GM18873 (cell line): ENCODE data around the gene TNS3.

Experiments
- ATAC-seq: cut with Tn5 transposase; IDR thresholded peaks from one replicate; pipeline ENCODE4 v1.9.1; 2021; ENCODE audit warnings: mild to moderate bottlenecking, moderate library complexity, moderate number of reproducible peaks; ENCODE audit not compliant: unreplicated experiment, low FRiP score

The TNS3 gene

DNA sequence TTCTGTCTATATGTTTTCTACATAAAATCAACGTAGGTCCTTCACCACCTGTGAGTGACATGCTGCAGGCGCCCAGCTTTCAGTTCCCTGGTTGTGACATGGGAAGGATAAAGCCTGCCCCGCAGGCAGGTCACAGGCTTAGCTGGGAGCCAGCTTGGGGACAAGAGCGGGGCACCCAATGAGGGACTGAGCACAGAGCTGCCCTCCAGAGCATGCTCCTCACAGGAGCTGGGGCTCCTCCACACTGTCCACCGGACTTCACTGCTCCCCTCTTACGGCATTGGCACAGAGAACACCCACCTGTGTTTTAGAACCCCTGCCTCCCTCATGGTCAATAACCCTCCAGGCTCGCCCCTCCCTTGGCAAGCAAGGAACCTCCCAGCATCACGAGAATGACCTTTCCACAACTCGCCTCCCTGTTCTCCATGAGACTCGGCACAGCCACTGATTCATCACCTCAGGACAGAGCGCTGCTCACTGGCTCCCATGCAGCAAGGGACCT is 187.1 kb downstream of the TNS3 start:
- ATAC-seq, result no peak

DNA sequence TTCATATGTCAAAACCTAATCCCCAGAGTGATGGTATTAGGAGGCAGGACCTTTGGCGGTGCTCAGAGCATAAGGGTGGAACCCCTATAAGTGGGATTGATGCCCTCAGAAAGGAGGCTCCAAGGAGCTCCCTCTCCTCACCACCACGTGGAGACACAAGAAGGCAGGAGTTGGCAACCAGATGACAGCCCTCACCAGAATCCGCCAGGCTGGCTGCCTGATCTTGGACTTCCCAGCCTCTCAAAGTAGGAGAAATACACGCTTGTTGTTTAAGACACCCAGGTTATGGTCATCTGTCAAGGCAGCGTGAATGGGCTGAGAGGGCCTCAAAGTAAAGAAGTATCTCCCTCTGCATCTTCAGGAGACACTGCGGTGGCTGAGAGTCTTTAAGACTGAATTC is 187.7 kb downstream of the TNS3 start:
- no peak for ATAC-seq

DNA sequence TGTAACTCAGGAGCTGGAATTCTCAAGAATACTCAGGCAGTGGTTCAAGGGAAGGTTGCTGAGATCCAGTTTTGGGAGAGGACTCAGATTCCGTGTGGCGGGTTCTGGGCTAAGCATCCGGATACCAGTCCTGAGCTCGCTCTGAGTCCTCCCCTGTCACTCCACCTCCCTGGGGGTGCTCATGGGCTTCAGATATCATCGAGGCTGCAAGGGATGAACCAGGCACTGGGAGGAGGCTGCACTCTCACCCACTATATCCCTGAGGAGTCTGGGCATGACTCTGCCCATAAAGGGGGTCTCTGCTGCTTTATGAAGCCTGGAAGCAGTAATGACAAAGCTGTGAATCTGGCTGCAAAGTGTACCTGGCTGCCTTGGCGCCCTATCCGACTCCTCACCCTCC is 188.5 kb downstream of the TNS3 start:
- ATAC-seq, result no peak

DNA sequence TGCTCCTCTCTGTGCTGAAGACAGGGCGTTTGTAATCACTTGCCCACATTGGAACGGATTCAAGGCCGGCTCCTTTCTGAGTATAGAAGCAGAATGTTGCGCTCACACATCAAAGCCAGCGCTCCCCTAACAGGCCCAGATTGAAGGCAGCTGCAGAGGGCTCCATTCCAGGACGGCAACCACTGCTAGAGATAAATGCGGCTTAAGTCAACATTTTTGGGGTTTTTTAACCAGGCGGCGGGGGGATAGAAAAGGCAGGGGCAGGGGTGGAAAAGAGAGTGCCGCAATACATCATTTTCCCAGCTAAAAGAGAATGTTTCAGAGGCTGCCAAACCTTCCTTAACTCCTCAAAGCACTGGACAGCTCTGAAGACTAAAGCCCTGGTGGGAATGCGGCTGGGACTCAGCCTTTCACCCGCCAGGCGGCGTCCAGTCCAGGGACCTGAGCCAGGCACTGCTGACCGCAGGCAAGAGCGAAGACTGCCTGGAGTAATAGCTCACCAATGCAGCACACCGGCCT is 189.6 kb downstream of the TNS3 start:
- ATAC-seq, result no peak

DNA sequence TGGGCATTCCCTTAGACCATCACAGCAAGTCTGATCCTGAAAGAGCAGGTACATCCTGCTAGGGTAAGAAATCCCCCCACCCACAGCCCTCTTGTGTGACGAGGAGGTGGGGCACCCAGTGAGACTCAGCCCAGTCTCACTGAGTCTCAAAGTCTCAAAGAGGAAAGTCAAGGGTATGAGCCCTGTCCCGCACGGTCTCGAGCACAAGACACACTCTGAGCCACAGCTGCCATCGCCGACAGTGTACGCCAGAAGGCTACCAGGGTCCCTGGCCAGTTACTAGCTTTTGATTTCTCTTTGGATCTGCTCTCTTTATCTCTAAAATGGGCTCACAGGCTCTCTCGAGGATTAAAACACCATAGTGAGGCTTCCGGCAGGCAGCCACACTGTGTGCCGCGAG is 190.2 kb downstream of the TNS3 start:
- ATAC-seq, result no peak

DNA sequence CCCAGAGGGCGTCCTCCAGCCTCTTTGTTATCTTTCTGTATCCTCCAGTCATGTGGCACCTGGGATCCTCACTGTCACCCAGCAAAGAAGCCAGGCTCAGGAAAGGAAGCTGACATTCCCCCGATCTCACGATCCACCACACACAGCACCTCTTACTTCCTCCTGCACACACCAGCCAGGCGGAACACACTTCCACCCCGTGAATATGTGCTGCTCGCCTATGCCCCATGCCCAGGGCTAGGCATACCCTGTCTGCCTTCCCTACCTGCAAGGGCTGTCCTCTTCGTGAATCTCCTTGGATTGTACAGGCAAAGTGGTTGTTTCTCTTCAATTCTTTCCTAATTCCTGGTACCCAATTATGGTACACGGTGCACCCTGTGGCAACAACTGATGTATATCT is 191.0 kb downstream of the TNS3 start:
- ATAC-seq, result no peak

DNA sequence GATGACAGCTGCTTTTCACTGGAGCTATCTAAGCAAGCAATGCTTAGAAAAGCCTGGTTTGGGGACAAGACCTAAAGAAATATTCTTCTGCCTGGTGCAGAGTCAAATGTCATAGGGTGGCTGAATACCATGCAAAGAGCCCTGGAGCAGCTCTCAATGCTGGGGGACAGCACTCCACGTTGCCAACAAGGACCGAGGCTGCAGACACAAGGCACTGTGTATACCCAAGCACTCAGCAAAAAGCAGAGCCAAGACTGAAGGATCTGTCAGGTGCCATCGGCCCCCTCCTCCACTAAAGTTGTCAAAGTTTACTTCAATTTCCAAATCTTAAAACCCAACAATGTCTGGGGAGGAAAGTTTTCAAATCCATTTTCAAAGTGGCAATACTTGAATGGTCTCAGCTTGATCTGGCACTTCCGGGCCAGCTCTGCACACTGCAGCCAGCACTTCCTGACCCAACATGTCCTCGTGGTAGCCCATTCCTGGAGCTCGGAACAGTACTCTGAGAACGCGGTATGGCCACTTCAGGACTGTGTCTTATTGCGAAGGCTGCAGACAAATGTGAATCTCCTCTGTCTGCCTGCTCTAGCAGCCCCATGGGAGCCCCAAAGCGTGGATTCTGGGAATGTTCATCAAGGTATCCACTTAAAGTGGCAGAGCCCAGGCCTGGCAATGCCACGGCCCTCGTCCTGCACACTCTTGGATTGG is 191.8 kb downstream of the TNS3 start:
- no peak for ATAC-seq

DNA sequence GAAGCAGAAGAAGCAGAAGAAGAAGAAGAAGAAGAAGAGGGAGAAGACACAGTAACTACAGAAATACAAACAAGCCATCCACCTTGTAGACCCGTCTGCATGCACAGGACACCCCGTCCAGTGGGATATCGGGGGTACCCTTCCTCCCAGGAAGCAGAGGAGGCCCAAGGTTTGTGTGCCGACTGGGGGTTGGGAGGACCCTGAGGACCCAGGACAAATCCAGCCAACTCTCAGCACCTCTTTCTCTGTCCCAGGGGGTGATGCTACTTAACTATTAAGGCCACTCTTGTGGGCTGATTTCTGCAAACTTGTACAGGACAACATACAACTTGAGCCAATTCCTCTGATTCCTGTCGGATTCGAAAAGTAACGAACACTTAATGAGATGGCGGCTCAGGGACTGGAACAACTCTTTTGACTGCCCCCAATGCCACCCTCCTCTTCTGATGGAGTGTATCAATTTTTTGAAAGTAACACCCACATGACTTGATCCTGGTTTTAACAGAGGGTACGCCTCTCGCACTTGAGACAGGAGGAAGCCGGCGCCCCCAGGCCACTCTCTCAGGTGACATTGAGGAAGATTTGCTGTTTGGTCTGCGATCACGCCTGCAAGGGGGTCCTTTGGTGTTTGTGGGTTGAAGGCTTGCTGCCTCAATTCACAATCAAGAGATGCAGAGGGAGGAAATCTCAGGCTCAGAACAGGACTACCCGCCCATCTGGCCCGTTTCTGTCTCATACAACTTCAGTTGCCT is 192.6 kb downstream of the TNS3 start:
- no peak for ATAC-seq

DNA sequence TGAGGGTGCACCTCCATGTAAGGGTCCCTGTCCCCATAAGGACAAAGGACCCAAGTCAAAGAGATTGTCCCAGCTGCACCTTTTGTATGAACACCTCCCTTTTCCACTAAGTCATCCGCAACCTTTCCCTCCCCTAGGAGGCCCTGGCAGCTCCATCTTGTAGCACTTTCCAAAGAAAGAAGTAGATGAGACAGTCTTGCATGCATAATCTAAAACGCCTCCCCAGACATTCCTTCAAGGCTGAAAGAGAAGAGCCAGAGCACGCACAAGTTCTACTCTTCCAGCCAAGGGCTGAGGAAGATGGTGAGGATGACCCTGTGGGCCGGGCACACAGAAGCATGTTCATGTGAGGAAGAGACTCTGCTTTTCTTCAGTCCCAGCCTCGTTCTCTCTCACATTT is 194.4 kb downstream of the TNS3 start:
- no peak for ATAC-seq

DNA sequence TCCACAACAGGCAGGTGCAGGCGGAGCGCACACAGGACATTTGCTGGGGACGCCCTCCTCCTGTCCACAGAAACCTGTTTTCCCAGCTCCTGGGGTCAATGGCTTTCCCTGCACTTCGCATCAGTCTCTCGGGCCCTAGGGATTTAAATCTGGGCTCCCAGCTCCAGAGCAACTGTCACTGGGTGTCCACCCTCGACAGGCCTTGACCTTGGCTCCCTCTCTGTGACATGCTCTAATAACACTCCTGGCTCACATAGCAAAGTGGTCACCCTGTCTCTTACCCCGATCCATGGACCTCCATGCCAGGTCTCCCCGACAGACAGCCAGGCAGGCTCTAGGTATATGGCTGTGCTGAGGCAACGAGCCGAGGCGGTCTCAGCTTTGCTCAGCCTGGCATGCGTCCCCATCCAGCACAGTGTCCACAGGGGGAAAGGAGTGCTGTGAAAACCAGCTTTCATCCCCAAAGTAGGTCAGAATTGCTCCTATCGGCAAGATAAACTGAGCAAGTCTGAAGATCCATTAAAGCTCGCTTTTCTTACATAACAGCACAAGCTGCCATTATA is 195.6 kb downstream of the TNS3 start:
- no peak for ATAC-seq

DNA sequence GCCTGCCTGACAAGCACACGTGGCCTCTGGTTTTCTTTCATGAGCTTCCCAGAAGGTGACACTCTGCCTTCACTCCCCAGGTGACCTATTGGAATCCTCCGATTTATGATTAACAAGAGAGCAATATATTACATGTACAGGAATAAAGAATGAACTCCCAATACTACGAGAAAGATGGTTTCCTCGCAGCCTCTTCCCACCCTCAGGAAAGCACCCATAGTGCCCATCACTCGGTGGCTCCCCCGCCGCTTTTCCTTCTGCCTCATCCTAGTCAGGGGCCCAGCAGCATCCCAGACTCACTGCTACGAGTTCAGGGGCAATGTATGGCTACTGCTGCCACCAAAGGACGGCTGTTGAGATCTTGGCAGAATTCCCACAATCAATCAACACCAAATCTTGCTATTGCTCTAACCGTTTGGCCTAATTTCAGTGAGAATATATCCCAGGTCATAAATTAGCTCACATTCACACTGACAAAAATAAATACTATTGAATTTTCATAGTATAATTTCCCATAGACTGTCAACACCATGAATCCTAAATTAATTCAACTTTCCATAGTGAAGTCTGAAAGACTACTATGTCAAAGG is 196.3 kb downstream of the TNS3 start:
- ATAC-seq, result no peak

DNA sequence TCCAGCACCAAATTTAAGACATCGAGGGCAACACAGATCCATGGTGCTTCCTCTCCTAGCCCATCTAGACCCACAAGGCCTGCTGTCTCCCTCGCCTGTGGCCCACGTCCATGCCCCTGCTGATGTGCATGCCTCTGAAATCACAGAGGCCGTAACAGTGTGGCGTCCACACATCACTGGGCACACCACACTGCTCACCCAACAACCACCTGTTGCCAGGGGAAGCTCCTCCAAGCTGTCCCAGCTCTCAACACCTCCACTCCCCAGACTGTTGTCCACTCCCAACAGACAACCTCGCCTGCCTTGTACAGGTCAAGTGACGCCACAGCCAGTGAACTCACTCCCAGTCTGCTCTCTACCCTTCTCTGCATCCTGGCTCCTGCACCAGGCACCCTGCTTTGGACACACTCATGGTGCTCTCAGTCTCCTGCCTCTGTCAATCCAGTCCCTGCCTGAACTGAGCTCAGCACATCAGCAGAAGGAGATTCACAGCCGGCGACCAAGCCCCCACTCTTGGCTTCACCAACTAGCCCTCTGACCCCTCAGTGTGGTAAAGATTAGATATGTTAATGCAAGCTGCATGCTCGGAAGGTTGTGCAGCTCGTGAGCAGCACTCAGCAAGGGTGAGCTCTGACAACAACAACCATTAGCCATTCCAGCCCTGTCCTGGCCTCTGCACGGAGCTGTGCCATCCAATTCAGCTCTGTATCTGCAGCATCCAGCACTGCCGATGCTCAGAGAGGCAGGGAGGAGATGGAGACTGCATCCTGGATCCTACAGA is 197.0 kb downstream of the TNS3 start:
- no peak for ATAC-seq

DNA sequence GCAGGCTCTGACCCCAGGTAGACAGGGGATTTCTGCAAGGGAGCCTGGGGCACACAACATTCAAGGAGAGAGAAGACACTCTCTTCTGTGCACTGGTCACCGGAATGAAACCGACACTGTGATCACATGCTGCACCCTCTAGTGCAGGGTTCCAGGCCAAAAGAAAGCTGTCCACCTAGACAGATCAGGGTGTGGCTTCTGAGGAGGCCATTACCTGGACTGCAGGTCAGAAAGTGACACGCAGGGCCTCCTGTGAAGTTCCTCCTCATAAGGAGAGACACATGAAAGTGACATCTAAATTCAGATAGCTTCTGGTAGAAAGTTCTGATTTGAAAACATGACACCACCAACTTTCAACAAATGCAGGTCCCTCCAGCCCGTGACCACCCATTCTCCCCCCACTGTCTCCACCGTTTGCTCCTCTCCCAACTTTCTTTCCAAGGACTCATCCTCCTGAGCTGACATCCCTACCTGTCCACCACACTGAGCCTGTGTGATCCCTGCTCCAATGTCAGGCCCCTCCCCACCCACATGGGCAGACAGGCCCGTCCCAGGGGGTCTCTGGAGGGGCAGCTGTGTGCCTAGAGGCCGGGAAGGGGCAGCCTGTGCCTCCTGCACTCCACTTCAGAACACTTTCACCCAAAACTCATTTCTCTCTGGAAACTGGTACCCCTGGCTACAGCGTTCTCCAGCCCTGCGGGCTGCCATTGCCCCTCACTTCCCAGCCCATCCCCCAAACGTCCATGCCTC is 198.0 kb downstream of the TNS3 start:
- no peak for ATAC-seq

DNA sequence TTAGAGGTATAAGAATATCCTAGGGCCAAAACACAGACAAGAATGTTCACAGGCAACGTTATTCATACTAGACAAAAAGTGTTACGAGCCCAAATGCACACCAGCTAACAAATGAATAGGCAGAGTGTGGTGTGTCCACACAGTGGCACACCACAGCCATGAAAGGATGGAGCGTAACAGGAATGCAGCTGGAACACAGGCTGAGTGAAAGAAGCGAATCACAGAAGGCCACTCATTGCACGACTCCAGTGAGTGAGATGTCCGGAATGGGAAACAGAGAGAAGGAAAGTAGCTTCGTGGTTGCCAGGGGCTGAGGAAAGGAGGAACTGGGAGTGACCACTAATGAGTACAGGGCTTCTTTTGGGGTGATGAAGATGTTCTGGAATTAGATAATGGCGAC is 198.8 kb downstream of the TNS3 start:
- ATAC-seq, result no peak

DNA sequence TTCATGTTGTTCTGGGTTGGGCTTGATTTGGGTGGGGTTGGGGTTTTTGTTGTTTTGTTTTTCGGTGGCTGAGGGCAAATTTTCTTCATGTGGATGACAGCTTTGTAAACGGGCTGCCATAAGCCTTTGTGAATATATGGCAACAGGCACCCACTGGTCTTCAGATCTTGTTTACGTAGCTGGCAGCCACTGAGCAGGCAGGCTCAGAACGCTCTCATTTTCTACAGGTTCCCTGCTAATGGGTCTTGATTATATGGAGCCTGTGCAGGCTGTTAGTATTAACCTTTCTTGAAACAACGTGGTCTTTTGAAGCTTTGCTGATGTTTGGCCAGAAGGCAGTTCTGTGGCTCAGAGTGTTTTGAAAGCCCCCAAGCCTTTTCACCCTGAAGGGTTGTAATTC is 199.7 kb downstream of the TNS3 start:
- ATAC-seq, result no peak

DNA sequence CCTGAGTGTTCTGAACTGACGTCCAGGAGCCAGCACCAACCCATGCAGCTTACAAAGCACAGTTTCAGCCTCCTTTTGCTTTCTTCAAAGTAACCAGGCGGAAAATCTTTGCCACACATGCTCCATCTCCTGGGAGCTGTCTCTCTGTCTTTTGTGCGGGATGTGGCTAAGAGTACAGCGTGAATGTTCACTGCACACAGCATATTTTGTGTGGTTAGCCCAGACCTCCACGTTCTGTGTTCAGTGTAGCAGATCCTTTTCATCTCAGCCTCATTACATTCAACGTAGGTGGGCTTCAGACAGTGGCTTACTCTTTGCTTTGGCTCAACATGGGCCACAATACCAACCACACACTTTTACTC is 200.8 kb downstream of the TNS3 start:
- ATAC-seq, result no peak

DNA sequence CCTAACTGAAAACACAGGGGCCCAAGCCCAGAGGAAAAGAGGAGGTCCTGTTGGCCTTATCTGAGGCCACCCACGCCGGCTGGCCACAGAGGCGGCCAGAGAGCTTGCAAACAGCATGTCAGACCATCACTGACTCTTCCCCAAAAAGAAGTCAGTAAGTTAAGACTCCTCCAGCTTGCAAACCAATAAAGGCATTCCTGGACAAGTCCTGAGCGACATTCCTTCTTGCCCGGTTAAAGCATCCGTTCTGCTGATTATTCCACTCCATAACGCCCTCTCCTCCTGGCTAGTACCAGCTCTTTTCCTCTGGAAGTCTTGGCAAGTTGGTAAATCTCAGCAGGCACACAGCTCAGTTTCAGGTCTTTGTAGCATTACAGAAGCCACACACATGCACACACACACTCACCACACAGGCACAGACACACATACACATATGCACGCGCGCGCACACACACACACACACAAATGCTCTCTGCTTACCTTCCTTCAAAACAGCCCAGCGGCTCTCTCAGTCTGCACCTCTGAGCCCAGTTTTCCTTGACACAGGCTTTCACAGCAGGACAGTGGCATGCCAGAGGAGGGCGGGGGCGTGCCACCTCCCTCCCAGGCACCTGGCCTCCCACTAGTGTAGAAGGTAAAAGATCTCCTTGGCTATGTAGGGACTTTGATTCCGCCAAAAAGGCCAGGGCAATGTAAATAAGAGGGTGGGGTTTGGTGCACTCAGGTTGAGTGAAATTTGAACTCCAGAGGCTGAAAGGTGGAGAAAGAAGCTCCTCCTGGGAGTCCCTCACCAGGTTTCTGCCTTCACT is 201.4 kb downstream of the TNS3 start:
- ATAC-seq, result no peak

DNA sequence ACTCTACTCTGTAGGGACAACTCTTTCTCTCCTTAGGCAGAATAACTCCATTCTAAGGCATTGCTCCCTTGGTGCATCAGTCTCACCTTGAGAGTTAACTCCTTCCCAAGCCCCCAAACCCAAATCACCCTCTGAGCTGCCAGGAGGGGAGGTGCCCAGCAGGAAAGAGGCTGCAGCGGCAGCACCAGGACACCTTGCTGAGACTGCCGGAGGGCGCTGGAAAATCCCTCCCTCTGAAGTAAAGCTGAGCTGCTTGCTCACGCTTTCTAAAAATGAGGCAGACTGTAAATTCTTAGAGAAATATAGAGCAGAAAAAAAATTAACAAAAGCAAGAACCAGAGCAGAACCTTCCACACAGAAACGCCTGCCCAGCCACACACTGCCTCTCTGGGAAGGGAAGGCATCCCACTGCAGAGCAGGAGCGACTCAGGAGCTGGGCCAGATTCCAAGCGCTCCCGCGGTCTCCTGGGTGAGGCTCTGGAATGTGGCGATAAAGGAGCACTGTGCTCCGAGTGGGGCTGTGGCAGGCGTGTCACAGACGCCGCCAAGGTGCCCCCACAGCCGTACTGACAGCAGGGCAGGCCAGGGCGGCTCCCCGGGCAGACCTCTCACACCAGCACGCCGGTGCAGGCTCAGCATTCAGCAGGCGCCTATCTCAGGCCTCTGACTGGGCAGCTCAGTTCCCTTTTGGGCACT is 202.1 kb downstream of the TNS3 start:
- no peak for ATAC-seq
